A549 (cell line): ENCODE measurements around the gene RTN4.

Experiments used
- CEBPB ChIP-seq, 2 experiments: fragments of >200 bp in 1 of 2; sonication (Bioruptor Twin) in 1 of 2; formaldehyde crosslinking in 1 of 2; IDR thresholded peaks; 2 replicates each; pipeline ENCODE4 v1.6.1; 2012 to 2016
- CTCF ChIP-seq: fragments of >200 bp; sonication (Bioruptor Twin); formaldehyde crosslinking; IDR thresholded peaks from 3 replicates; pipeline ENCODE4 v1.5.1; 2016
- MAZ ChIP-seq: fragments of 150-350 bp; IDR thresholded peaks from 2 replicates; pipeline ENCODE4 v1.6.1; 2014; ENCODE audit warnings: antibody characterized with exemption, low read depth, low read length, borderline replicate concordance
- POLR2A ChIP-seq: IDR thresholded peaks from 2 replicates; pipeline ENCODE4 v1.6.1; 2012; ENCODE audit warnings: mild to moderate bottlenecking, low read length
- RAD21 ChIP-seq, 2 experiments: fragments of >200 bp in 1 of 2; sonication (Bioruptor Twin) in 1 of 2; formaldehyde crosslinking in 1 of 2; IDR thresholded peaks in 1 of 2; conservative IDR thresholded peaks in 1 of 2; 2 replicates in 1 of 2; 3 replicates in 1 of 2; pipeline ENCODE4 v1.6.1; 2012 to 2018; ENCODE audit warnings: inconsistent platforms in 1 of 2
- REST ChIP-seq: fragments of 200-600 bp; sonication (generic); IDR thresholded peaks from 2 replicates; pipeline ENCODE4 v1.6.1; 2016; ENCODE audit warnings: antibody characterized with exemption, mild to moderate bottlenecking, moderate library complexity

- TF ChIP-seq POLR2A (no peak), REST (no peak), CTCF (no peak), MAZ (no peak), RAD21 (conservative IDR thresholded peaks at IDR 0.05 in 1 of 2, IDR thresholded peaks at IDR 0.05 in 1 of 2) (no peak), CEBPB (IDR thresholded peaks at IDR 0.05) (no peak)
Measured at GRCh38 chr2:55011831-55012671, 38.2 kb downstream of the RTN4 start.
